ENCODE measurements around the gene TMEM272. TPM values are rescaled to one million over a fixed set of nuclear protein-coding genes. Genes with fewer than 3 reads are reported as not detected.
A peak's percentile ranks its signal among the peaks of the same experiment; 100 is the strongest.

TMEM272 gene
- total RNA-seq (2022) (not detected in 2 replicates), Bru-seq, nascent RNA (not detected), BruChase-seq, experiment 1, labeled RNA remaining after a 6-hour chase (percentile 13 among the genes with signal in this experiment), BruChase-seq, experiment 2, labeled RNA remaining after a 2-hour chase (percentile 1 among the genes with signal in this experiment)
- long read RNA-seq = 0 reads

DNA sequence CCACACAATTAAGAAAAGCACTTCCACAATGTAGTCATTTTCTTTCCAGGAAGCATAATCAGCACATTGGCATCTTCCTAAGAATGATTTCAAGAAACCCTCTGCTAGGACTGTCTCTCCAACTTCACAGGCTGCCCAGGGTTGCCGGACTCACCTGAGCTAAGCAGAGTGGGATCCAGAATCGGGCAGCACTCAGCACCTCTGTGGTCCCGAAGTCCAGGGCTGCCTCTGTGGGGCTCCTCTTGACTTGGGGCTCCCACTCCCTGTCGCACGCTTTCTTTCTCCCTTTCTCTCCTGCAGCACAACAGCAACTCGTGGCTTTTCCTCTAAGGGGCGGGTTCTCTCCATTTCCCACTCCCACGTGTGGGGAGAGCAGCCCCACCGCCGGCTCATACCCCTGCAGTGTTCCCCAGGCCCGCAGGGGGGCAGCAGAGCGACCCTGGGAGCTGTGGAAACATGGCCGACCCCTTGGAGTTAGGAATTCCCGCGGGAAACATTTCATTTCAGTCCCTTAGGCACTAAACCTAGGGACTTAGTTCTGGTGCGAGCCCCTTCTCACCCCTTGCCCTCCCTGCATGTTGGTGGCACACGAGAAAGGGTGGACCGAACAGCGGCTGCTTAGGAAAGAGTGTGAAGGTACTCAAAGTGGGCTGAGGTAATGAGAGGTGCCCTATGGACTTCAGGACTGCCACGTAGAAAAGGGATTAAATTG, at the start of gene TMEM272:
TMEM272 (minus strand) TSS at position 316 of the 712 bp plus-strand sequence. CDS start 6,647 bp downstream, outside the sequence.
- intact Hi-C loops (cut with micrococcal nuclease) = no loop called here
- H3K36me3 Mint-ChIP-seq (ENCODE audit: insufficient read depth, unreplicated experiment) = no peaks in the 10 kb centered on the region
- no peaks in the 10 kb centered on the region for H3K9me3 Mint-ChIP-seq (ENCODE audit: unreplicated experiment)
- H3K27ac Mint-ChIP-seq (ENCODE audit: low read depth, unreplicated experiment) = no peak within 1 kb of the TSS
- peaks cover 42% of the 10 kb centered on the region for H3K27me3 Mint-ChIP-seq (ENCODE audit: insufficient read depth, unreplicated experiment)
- BruUV-seq (replicated peaks) = no TSS peak
- H3K4me1 Mint-ChIP-seq (ENCODE audit: insufficient read depth, unreplicated experiment) = peaks cover 19% of the 10 kb centered on the region
- peak; percentile 52 for DNase-seq (ENCODE audit: unreplicated experiment)
- TF ChIP-seq, protein P1, sequence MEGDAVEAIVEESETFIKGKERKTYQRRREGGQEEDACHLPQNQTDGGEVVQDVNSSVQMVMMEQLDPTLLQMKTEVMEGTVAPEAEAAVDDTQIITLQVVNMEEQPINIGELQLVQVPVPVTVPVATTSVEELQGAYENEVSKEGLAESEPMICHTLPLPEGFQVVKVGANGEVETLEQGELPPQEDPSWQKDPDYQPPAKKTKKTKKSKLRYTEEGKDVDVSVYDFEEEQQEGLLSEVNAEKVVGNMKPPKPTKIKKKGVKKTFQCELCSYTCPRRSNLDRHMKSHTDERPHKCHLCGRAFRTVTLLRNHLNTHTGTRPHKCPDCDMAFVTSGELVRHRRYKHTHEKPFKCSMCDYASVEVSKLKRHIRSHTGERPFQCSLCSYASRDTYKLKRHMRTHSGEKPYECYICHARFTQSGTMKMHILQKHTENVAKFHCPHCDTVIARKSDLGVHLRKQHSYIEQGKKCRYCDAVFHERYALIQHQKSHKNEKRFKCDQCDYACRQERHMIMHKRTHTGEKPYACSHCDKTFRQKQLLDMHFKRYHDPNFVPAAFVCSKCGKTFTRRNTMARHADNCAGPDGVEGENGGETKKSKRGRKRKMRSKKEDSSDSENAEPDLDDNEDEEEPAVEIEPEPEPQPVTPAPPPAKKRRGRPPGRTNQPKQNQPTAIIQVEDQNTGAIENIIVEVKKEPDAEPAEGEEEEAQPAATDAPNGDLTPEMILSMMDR (IDR thresholded peaks at IDR 0.05; ENCODE audit: unreplicated experiment) = peak; percentile 73
- CTCF ChIA-PET = interaction anchor here (1.0 to 2.0 kb wide), 5 partner anchors 9 to 29 kb away, joined by 3 to 9 read pairs (median 4); no protein-coding TSS in a partner anchor
- H3K4me3 Mint-ChIP-seq (ENCODE audit: unreplicated experiment) = peak within 1 kb of the TSS; percentile 7
- POLR2A ChIA-PET = no interaction called here

GRCh38 chr13:51894239-51894638, 49.3 kb upstream of the TMEM272 start:
- no peak overlapping the region for H3K27ac Mint-ChIP-seq (ENCODE audit: low read depth, unreplicated experiment)
- no TSS peak for BruUV-seq (replicated peaks)
- no peaks in the 10 kb centered on the region for H3K4me1 Mint-ChIP-seq (ENCODE audit: insufficient read depth, unreplicated experiment)
- H3K27me3 Mint-ChIP-seq (ENCODE audit: insufficient read depth, unreplicated experiment) = peaks cover 11% of the 10 kb centered on the region
- TF ChIP-seq, protein P1 (IDR thresholded peaks at IDR 0.05; ENCODE audit: unreplicated experiment) = no peak
- intact Hi-C loops (cut with micrococcal nuclease) = no loop called here
- H3K9me3 Mint-ChIP-seq (ENCODE audit: unreplicated experiment) = no peaks in the 10 kb centered on the region
- no peaks in the 10 kb centered on the region for H3K36me3 Mint-ChIP-seq (ENCODE audit: insufficient read depth, unreplicated experiment)
- CTCF ChIA-PET = interaction anchor here (0.7 to 7.6 kb wide), 13 partner anchors 7 to 308 kb away, joined by 3 to 126 read pairs (median 13); partner anchors contain the start of gene NEK5
- DNase-seq (ENCODE audit: unreplicated experiment) = peak; percentile 3
- H3K4me3 Mint-ChIP-seq (ENCODE audit: unreplicated experiment) = no peak overlapping the region
- POLR2A ChIA-PET = no interaction called here

DNA sequence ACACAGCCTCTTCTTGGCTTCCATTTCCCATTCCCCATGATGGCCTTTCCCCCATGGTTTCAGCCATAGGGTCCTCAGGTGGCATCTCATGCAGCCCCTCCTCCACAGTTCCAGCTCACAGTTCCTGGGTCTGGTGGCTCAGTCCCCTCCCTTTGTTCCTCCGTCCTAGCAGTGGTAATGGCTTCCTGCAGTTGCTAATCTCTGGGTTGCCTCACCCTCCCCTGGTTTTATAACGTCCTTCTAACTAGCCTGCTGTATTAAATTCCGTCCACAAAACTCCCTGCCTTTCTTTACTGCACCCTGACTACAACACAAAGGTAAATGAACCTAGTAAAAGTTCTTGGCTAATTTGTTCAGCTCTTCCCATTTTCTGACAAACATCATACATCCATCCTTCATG, 47.7 kb upstream of the TMEM272 start:
- H3K27ac Mint-ChIP-seq (ENCODE audit: low read depth, unreplicated experiment) = no peak overlapping the region
- intact Hi-C loops (cut with micrococcal nuclease) = no loop called here
- no peaks in the 10 kb centered on the region for H3K4me1 Mint-ChIP-seq (ENCODE audit: insufficient read depth, unreplicated experiment)
- peaks cover 11% of the 10 kb centered on the region for H3K27me3 Mint-ChIP-seq (ENCODE audit: insufficient read depth, unreplicated experiment)
- POLR2A ChIA-PET = interaction anchor here (1.1 to 1.3 kb wide), 4 partner anchors 9 to 120 kb away, joined by 3 to 5 read pairs (median 4); partner anchors contain the start of gene ALG11
- TF ChIP-seq, protein P1 (IDR thresholded peaks at IDR 0.05; ENCODE audit: unreplicated experiment) = no peak
- no peaks in the 10 kb centered on the region for H3K9me3 Mint-ChIP-seq (ENCODE audit: unreplicated experiment)
- CTCF ChIA-PET = interaction anchor here (0.5 to 7.6 kb wide), 8 partner anchors 18 to 775 kb away, joined by 3 to 126 read pairs (median 6); partner anchors contain the start of gene NEK5
- no peaks in the 10 kb centered on the region for H3K36me3 Mint-ChIP-seq (ENCODE audit: insufficient read depth, unreplicated experiment)
- no TSS peak for BruUV-seq (replicated peaks)
- no peak overlapping the region for H3K4me3 Mint-ChIP-seq (ENCODE audit: unreplicated experiment)
- DNase-seq (ENCODE audit: unreplicated experiment) = no peak

DNA sequence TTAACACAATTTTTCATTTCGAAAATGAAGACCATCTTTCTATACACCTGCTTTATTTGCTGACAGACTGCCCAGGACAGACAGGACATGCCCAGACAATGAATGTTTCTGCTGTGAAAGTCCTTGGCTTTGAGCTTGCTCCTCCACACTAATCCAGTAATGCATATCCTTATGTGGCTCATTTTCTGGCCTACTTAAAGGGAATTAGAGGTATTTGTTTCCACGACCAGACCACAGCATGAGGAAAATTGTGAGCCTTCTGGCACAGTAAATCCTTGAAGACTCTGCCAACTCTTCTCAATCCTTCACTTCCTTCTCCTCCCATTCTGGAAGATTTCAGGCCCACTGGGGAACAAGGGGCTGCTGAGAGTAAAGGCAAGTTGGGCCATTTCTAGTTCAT, 42.5 kb upstream of the TMEM272 start:
- TF ChIP-seq, protein P1 (IDR thresholded peaks at IDR 0.05; ENCODE audit: unreplicated experiment) = no peak
- Mint-ChIP-seq H3K4me3 (ENCODE audit: unreplicated experiment) (no peak overlapping the region), H3K9me3 (ENCODE audit: unreplicated experiment) (no peaks in the 10 kb centered on the region), H3K27ac (ENCODE audit: low read depth, unreplicated experiment) (no peak overlapping the region), H3K27me3 (ENCODE audit: insufficient read depth, unreplicated experiment) (peaks cover 3% of the 10 kb centered on the region), H3K4me1 (ENCODE audit: insufficient read depth, unreplicated experiment) (no peaks in the 10 kb centered on the region), H3K36me3 (ENCODE audit: insufficient read depth, unreplicated experiment) (no peaks in the 10 kb centered on the region)
- POLR2A ChIA-PET = no interaction called here
- DNase-seq (ENCODE audit: unreplicated experiment) = no peak
- intact Hi-C loops (cut with micrococcal nuclease) = no loop called here
- CTCF ChIA-PET = interaction anchor here (0.6 to 3.2 kb wide), 5 partner anchors 8 to 240 kb away, joined by 4 to 22 read pairs (median 4); no protein-coding TSS in a partner anchor
- BruUV-seq (replicated peaks) = no TSS peak
